ENCODE results near the gene DGKG.

Gene DGKG

DNA sequence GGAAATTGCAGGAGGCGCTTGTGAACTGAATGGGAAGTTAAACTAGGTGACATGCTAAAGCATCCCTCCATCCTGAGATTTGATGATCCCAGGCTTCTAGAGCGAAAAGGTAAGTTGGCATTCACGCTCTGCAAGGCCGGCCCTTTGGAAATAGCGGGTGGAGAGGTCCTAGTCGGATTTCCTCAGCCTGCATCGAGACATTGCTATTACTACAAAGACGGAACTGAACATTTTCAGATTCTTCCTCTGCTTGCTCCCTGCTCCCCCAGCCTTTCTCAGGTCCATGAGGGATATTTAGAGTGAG, 77.7 kb downstream of the DGKG start:
- no peak overlapping the region for H3K4me2 ChIP-seq (ENCODE audit: low read length)
- no peak overlapping the region for H3K9ac ChIP-seq (ENCODE audit: low read depth, low read length)
- H3K36me3 ChIP-seq (ENCODE audit: insufficient read depth, low read length), result no peaks in the 10 kb centered on the region
- H3K9me3 ChIP-seq (replicated peaks; ENCODE audit: low read length), result no peaks in the 10 kb centered on the region
- peaks cover 31% of the 10 kb centered on the region for H3K4me1 ChIP-seq (ENCODE audit: control insufficient read depth, insufficient read depth, low read length)
- no peak overlapping the region for H3K4me3 ChIP-seq (ENCODE audit: low read length)
- no peaks in the 10 kb centered on the region for H3K27me3 ChIP-seq (ENCODE audit: control insufficient read depth, insufficient read depth, low read length)

DNA sequence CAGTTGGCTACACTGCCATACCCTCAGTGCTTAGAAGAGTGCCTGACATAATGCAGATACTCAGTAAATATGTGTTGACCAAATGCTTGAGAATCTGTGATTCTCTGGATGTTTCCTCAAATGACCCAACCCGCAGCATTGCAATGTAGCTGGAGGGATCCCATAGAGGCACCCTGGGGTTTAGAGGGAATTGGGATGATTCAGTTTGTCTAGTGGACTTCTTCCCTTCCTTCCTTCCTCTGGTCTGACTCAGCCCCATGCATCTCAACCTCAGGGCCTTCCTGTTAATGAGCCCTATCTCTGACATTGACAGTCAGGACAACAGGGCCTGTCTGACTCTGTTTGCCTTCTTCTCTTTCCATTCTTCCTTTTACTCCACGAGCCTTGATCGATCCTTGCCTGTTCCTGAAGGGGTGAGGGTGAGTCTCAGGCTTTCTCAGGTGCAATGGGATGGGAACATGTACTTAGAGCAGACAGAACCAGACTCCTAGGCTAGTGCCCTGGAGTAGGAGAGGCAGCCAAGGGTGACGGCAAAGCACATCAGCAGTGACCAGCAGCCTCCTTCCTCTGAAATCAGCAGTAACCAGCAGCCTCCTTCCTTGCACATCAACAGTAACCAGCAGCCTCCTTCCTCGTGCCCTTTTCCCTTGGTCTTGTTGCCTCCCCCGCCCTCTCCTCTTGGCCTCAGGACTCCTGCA, 78.2 kb downstream of the DGKG start:
- H3K9me3 ChIP-seq (replicated peaks; ENCODE audit: low read length), result no peaks in the 10 kb centered on the region
- H3K36me3 ChIP-seq (ENCODE audit: insufficient read depth, low read length), result no peaks in the 10 kb centered on the region
- no peak overlapping the region for H3K4me3 ChIP-seq (ENCODE audit: low read length)
- no peaks in the 10 kb centered on the region for H3K27me3 ChIP-seq (ENCODE audit: control insufficient read depth, insufficient read depth, low read length)
- H3K9ac ChIP-seq (ENCODE audit: low read depth, low read length), result no peak overlapping the region
- no peak overlapping the region for H3K4me2 ChIP-seq (ENCODE audit: low read length)
- peaks cover 31% of the 10 kb centered on the region for H3K4me1 ChIP-seq (ENCODE audit: control insufficient read depth, insufficient read depth, low read length)

DNA sequence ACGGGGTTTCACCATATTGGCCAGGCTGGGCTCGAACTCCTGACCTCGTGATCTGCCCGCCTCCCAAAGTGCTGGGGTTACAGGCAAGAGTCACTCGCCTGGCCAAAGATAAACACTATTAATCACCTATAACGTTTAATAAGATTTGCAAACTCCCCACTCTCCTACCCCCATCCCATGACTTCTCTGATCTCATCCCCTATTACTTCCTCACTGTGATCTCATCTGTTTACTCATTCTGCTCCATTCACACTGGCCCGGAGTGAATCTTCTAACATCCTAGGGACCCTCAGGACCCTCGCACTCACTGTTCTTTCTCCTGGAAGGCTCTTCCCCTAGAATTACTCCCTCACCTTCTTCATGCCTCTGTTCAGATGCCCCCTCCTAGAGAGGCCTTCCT, 78.9 kb downstream of the DGKG start:
- H3K4me2 ChIP-seq (ENCODE audit: low read length), result no peak overlapping the region
- H3K27me3 ChIP-seq (ENCODE audit: control insufficient read depth, insufficient read depth, low read length), result no peaks in the 10 kb centered on the region
- H3K9ac ChIP-seq (ENCODE audit: low read depth, low read length), result no peak overlapping the region
- no peak overlapping the region for H3K4me3 ChIP-seq (ENCODE audit: low read length)
- H3K36me3 ChIP-seq (ENCODE audit: insufficient read depth, low read length), result no peaks in the 10 kb centered on the region
- H3K9me3 ChIP-seq (replicated peaks; ENCODE audit: low read length), result no peaks in the 10 kb centered on the region
- H3K4me1 ChIP-seq (ENCODE audit: control insufficient read depth, insufficient read depth, low read length), result peaks cover 26% of the 10 kb centered on the region

DNA sequence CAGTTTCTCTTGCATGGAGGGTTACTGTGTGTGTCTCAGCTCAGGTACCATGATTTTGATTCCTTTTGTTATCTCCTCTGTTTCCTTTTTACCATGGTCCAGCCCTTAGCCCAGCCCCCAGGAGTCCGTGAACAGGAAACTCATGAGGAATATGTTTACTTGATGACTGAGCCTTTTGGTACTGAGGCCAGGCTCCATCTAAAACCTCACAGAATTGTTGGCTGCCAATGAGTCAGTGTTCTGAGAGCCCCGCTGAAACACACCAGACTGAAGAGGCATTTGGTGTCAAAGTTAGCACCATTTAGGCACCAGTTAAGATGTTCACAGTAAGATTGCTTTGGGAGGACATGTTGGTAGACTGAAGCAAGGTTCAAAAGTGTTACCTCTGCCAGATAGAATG, 80.9 kb downstream of the DGKG start:
- Histone ChIP-seq H3K9me3 (replicated peaks; ENCODE audit: low read length) (no peaks in the 10 kb centered on the region), H3K36me3 (ENCODE audit: insufficient read depth, low read length) (no peaks in the 10 kb centered on the region), H3K27me3 (ENCODE audit: control insufficient read depth, insufficient read depth, low read length) (no peaks in the 10 kb centered on the region), H3K9ac (ENCODE audit: low read depth, low read length) (no peak overlapping the region), H3K4me3 (ENCODE audit: low read length) (peak overlapping the region; percentile 33), H3K4me2 (ENCODE audit: low read length) (peak overlapping the region; percentile 40), H3K4me1 (ENCODE audit: control insufficient read depth, insufficient read depth, low read length) (peaks cover 24% of the 10 kb centered on the region)

DNA sequence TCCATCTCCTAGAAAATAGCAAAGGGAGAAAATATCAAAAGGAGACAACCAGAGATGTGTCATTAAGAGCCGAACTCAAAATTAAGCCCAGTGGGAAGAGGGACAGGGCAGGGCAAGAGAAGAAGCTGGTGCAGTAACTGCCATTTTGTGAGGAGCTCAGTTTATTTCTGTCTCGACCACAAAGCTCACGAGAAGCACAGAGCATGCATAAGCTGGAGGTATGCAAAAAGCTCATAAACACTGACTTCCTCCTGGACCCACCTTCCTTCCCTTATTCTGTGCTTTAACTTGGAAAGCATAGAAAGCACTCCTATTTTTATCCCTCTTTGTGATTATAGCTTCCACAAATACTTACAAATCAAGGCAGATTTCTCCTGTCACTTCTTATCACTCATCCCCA, 81.3 kb downstream of the DGKG start:
- H3K4me3 ChIP-seq (ENCODE audit: low read length), result peak overlapping the region; percentile 33
- no peak overlapping the region for H3K9ac ChIP-seq (ENCODE audit: low read depth, low read length)
- peak overlapping the region; percentile 40 for H3K4me2 ChIP-seq (ENCODE audit: low read length)
- no peaks in the 10 kb centered on the region for H3K27me3 ChIP-seq (ENCODE audit: control insufficient read depth, insufficient read depth, low read length)
- no peaks in the 10 kb centered on the region for H3K36me3 ChIP-seq (ENCODE audit: insufficient read depth, low read length)
- H3K9me3 ChIP-seq (replicated peaks; ENCODE audit: low read length), result no peaks in the 10 kb centered on the region
- peaks cover 24% of the 10 kb centered on the region for H3K4me1 ChIP-seq (ENCODE audit: control insufficient read depth, insufficient read depth, low read length)

DNA sequence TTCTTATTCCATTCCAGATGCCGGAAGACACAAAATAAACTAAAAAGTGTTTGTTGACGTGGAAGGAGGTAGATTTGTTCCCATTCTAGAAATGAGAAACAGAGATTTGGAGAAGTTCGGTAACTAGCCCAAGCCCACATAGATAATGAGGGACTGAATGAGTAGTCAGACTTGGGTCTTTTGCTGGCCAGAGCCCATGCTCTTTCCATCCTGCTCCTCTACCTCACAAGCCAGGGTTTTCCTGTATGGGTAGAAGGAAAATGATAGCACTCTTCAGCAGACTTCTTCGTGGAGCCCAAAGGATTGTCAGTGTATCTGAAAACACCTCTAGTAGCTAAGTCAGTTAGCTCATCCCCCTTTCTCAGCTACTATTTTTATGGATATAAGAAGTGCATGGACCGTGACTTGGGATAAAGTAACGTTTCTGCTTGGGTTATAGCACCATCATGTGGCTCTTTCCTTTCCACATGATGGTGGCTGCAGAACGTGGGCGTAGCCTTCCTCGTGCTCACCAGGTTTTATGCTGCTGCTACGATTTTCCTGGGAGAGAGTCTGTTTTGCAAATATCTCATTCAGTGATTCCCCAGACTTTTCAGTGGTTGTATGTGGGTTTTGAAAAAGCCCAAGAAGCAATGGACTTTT, 84.6 kb downstream of the DGKG start:
- peaks cover 18% of the 10 kb centered on the region for H3K4me1 ChIP-seq (ENCODE audit: control insufficient read depth, insufficient read depth, low read length)
- no peaks in the 10 kb centered on the region for H3K9me3 ChIP-seq (replicated peaks; ENCODE audit: low read length)
- no peaks in the 10 kb centered on the region for H3K27me3 ChIP-seq (ENCODE audit: control insufficient read depth, insufficient read depth, low read length)
- H3K4me3 ChIP-seq (ENCODE audit: low read length), result no peak overlapping the region
- H3K4me2 ChIP-seq (ENCODE audit: low read length), result no peak overlapping the region
- H3K9ac ChIP-seq (ENCODE audit: low read depth, low read length), result no peak overlapping the region
- H3K36me3 ChIP-seq (ENCODE audit: insufficient read depth, low read length), result no peaks in the 10 kb centered on the region

DNA sequence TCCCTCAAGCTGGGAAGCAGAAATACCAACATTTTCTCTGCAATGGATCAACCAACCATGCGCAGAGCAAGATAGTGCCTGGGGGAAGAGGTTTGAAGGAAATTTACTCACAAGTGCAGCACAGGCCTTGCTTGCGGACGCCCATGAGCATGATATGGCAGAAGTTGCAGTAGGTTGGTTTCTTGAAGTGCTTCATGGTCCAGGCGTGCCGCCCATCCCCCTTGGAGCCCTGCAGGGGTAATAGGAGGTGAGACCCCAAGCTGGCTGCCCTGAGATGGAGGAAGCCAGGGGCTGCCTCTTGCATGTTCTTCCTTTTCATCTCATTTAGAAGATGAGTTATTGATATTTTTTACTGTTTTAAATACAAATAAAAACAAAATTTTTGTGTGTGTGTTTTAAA, 86.6 kb downstream of the DGKG start:
- H3K4me3 ChIP-seq (ENCODE audit: low read length), result no peak overlapping the region
- no peak overlapping the region for H3K9ac ChIP-seq (ENCODE audit: low read depth, low read length)
- peaks cover 6% of the 10 kb centered on the region for H3K27me3 ChIP-seq (ENCODE audit: control insufficient read depth, insufficient read depth, low read length)
- peaks cover 2% of the 10 kb centered on the region for H3K4me1 ChIP-seq (ENCODE audit: control insufficient read depth, insufficient read depth, low read length)
- H3K4me2 ChIP-seq (ENCODE audit: low read length), result no peak overlapping the region
- H3K36me3 ChIP-seq (ENCODE audit: insufficient read depth, low read length), result no peaks in the 10 kb centered on the region
- no peaks in the 10 kb centered on the region for H3K9me3 ChIP-seq (replicated peaks; ENCODE audit: low read length)

DNA sequence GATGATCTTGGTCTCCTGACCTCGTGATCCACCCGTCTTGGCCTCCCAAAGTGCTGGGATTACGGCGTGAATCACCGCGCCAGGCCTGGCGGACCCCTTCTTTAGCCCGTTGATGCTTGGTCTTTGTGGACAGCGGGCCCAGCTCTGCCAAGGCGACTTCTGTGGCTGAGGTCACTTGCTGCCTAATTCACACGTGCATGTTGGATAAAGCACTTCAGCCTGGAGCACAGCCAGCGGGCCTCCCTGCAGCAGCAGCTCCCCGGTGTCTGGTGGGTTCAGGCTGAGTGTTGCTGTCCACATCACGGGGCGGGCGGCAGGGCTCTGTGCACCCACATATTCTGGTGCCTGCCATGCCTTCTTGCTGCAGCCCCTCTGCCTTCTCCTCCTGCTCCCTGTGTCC, 88.4 kb downstream of the DGKG start:
- H3K9ac ChIP-seq (ENCODE audit: low read depth, low read length), result no peak overlapping the region
- H3K4me3 ChIP-seq (ENCODE audit: low read length), result no peak overlapping the region
- no peaks in the 10 kb centered on the region for H3K4me1 ChIP-seq (ENCODE audit: control insufficient read depth, insufficient read depth, low read length)
- no peaks in the 10 kb centered on the region for H3K36me3 ChIP-seq (ENCODE audit: insufficient read depth, low read length)
- no peaks in the 10 kb centered on the region for H3K9me3 ChIP-seq (replicated peaks; ENCODE audit: low read length)
- H3K27me3 ChIP-seq (ENCODE audit: control insufficient read depth, insufficient read depth, low read length), result peaks cover 6% of the 10 kb centered on the region
- H3K4me2 ChIP-seq (ENCODE audit: low read length), result no peak overlapping the region

DNA sequence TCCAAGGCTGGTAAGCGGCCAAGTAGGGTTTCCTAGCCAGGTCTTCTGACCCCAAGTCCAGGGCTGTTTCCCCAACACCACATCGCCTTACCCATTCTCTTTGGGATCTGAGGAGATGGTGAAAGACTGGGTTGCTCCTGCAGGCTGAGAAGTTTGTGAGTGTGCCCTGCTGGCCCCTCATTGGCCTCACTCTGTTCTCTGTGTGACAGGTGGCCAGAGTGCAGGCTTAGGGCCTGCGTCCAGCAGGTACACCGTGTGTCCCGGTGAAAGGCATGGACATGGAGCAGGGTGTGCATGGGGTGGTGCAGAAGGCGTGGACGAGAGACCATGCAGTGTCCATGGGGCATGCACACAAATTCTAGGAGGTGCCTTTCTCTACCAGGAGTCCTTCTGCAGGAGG, 91.3 kb downstream of the DGKG start:
- peaks cover 23% of the 10 kb centered on the region for H3K27me3 ChIP-seq (ENCODE audit: control insufficient read depth, insufficient read depth, low read length)
- no peak overlapping the region for H3K4me3 ChIP-seq (ENCODE audit: low read length)
- H3K9ac ChIP-seq (ENCODE audit: low read depth, low read length), result no peak overlapping the region
- H3K4me2 ChIP-seq (ENCODE audit: low read length), result no peak overlapping the region
- H3K4me1 ChIP-seq (ENCODE audit: control insufficient read depth, insufficient read depth, low read length), result no peaks in the 10 kb centered on the region
- H3K9me3 ChIP-seq (replicated peaks; ENCODE audit: low read length), result no peaks in the 10 kb centered on the region
- no peaks in the 10 kb centered on the region for H3K36me3 ChIP-seq (ENCODE audit: insufficient read depth, low read length)

DNA sequence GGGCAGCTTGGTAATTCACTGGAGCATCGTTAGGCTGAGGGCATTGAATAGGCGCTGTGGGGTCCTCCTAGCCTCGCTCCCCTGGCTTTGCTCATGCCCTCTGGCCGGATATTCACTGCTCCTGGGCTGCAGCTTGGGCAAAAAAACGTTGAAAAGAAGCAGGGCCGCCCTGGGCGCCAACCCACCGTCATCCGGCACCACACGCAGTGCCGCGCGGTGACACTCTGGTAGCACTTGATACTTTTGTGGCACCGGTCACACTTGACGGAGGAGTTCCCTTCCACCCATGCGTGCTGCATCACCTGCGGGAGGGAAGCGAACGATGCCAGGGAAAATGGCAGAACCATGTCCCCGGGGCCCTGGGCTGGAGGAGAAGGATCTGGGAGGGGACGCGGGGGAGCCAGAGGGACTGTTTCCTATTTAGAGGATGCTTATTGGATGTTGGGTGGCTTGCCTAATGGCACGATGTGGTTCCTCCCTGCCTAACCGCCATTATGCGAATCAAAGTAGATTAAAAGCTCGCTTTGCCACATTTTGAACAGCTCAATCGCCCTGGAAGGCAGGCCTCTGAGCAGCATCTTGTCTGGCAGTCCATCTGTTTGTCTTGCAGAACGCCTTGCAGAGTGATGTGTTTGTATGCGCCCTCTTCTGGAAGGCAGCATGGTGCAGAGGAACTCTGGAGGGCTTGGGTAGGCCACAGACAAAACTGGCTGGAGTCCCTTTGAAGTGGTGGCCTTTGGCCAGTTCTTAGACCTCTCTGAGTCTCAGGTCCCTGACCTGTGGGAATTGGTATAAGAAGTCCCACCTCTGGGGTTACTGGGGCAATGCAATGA, 93.2 kb downstream of the DGKG start:
- Histone ChIP-seq H3K36me3 (ENCODE audit: insufficient read depth, low read length) (no peaks in the 10 kb centered on the region), H3K27me3 (ENCODE audit: control insufficient read depth, insufficient read depth, low read length) (peaks cover 23% of the 10 kb centered on the region), H3K4me2 (ENCODE audit: low read length) (no peak overlapping the region), H3K4me1 (ENCODE audit: control insufficient read depth, insufficient read depth, low read length) (no peaks in the 10 kb centered on the region), H3K9ac (ENCODE audit: low read depth, low read length) (no peak overlapping the region), H3K9me3 (replicated peaks; ENCODE audit: low read length) (no peaks in the 10 kb centered on the region), H3K4me3 (ENCODE audit: low read length) (no peak overlapping the region)

DNA sequence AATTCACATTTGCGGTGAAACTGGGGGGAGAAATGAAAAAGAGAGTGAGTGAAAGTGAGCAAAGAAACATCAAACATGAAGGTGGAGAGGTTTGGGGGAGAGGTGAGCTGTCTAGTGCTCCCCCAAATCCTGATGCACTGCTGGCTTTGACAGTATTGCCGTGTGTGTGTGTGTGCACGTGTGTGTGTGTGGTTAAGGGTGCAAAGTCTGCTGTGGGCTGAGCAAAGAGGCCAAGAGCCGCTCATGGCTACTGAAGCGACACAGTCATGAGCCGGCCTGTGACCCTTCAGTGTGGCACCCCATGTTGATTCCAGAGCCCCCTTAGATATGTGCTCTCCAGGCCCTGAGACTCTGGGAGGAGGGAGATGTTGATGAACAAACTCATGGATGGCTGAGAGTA, 94.3 kb downstream of the DGKG start:
- H3K9me3 ChIP-seq (replicated peaks; ENCODE audit: low read length), result no peaks in the 10 kb centered on the region
- no peaks in the 10 kb centered on the region for H3K4me1 ChIP-seq (ENCODE audit: control insufficient read depth, insufficient read depth, low read length)
- H3K4me3 ChIP-seq (ENCODE audit: low read length), result no peak overlapping the region
- no peak overlapping the region for H3K4me2 ChIP-seq (ENCODE audit: low read length)
- peaks cover 23% of the 10 kb centered on the region for H3K27me3 ChIP-seq (ENCODE audit: control insufficient read depth, insufficient read depth, low read length)
- H3K9ac ChIP-seq (ENCODE audit: low read depth, low read length), result no peak overlapping the region
- H3K36me3 ChIP-seq (ENCODE audit: insufficient read depth, low read length), result no peaks in the 10 kb centered on the region
